SK-N-SH (cell line): ENCODE data around the gene ZNF33B. TPM values are rescaled to one million over a fixed set of nuclear protein-coding genes. Genes with fewer than 3 reads are reported as not detected.

Experiments used
- CTCF ChIA-PET: fragments of 300-600, 350-600 bp; formaldehyde crosslinking; extraction: SDS; loops from one replicate; lab custom pipeline; 2021; lab: Yijun Ruan, JAX
- POLR2A ChIA-PET: fragments of 350-600 bp; sonication (Branson Sonifier 250); formaldehyde crosslinking; extraction: SDS; loops from one replicate; lab custom pipeline; 2020; ENCODE audit warnings: antibody characterized with exemption, inconsistent platforms; lab: Yijun Ruan, JAX
- DNase-seq: peaks from one replicate; pipeline ENCODE4 v3.0.0; 2012
- H2AFZ ChIP-seq: fragments of 200-600 bp; sonication (generic); 2 replicates; pipeline ENCODE4 v1.8.1; 2016; ENCODE audit warnings: antibody characterized with exemption, mild to moderate bottlenecking, low read depth
- H3F3A ChIP-seq: fragments of 200-600 bp; sonication (generic); replicated peaks from 2 replicates; pipeline ENCODE3; 2016; ENCODE audit warnings: antibody characterized with exemption, mild to moderate bottlenecking; ENCODE audit not compliant: insufficient read depth
- H3K27ac ChIP-seq, 2 experiments: fragments of 200-500 bp in 1 of 2; fragments of 200-600 bp in 1 of 2; sonication (Bioruptor generic) in 1 of 2; sonication (generic), shearing (Covaris generic) in 1 of 2; 2 replicates each; pipeline versions ENCODE4 v1.5.1 to v1.6.1; 2014 to 2016; ENCODE audit warnings: low read depth in 2 of 2, inconsistent platforms in 1 of 2, low read length in 1 of 2, mild to moderate bottlenecking in 1 of 2, mixed read lengths in 1 of 2
- H3K27me3 ChIP-seq: fragments of 200-600 bp; sonication (generic), shearing (Covaris generic); 2 replicates; pipeline ENCODE4 v1.6.1; 2016; ENCODE audit warnings: mixed run types; ENCODE audit not compliant: insufficient read depth
- H3K36me3 ChIP-seq, 2 experiments: fragments of 200-500 bp in 1 of 2; fragments of 200-600 bp in 1 of 2; sonication (Bioruptor generic) in 1 of 2; sonication (generic) in 1 of 2; replicated peaks in 1 of 2; 2 replicates each; pipeline versions ENCODE3 to v1.5.1; 2014 to 2016; ENCODE audit warnings: low read length in 1 of 2, mild to moderate bottlenecking in 1 of 2; ENCODE audit not compliant: insufficient read depth in 2 of 2, control insufficient read depth in 1 of 2
- H3K4me1 ChIP-seq, 2 experiments: fragments of 200-500 bp in 1 of 2; fragments of 200-600 bp in 1 of 2; sonication (Bioruptor generic) in 1 of 2; sonication (generic), shearing (Covaris generic) in 1 of 2; 2 replicates each; pipeline versions ENCODE4 v1.5.1 to v1.6.1; 2014 to 2016; ENCODE audit warnings: low read depth in 1 of 2, low read length in 1 of 2, mixed run types in 1 of 2; ENCODE audit not compliant: insufficient read depth in 2 of 2, control insufficient read depth in 1 of 2
- H3K4me2 ChIP-seq: fragments of 200-600 bp; sonication (generic), shearing (Covaris generic); 2 replicates; pipeline ENCODE4 v1.6.1; 2017; ENCODE audit warnings: mixed run types
- H3K4me3 ChIP-seq, 2 experiments: fragments of 200-500 bp in 1 of 2; fragments of 200-600 bp in 1 of 2; sonication (Bioruptor generic) in 1 of 2; sonication (generic), shearing (Covaris generic) in 1 of 2; 2 replicates each; pipeline versions ENCODE4 v1.5.1 to v1.8.1; 2014 to 2016; ENCODE audit warnings: low read depth in 2 of 2, inconsistent platforms in 1 of 2, low read length in 1 of 2, mild to moderate bottlenecking in 1 of 2, mixed read lengths in 1 of 2, moderate library complexity in 1 of 2
- H3K79me2 ChIP-seq: fragments of 200-600 bp; sonication (generic); 2 replicates; pipeline ENCODE4 v1.8.1; 2017; ENCODE audit warnings: mild to moderate bottlenecking; ENCODE audit not compliant: insufficient read depth
- H3K9ac ChIP-seq: fragments of 200-600 bp; sonication (generic); 2 replicates; pipeline ENCODE4 v1.6.1; 2017; ENCODE audit warnings: mixed run types
- H3K9me2 ChIP-seq: fragments of 200-600 bp; sonication (generic); 2 replicates; pipeline ENCODE4 v1.6.1; 2017; ENCODE audit warnings: mixed run types
- H3K9me3 ChIP-seq: fragments of 200-600 bp; sonication (generic); 2 replicates; pipeline ENCODE4 v1.6.1; 2017; ENCODE audit warnings: mixed run types, mild to moderate bottlenecking, moderate library complexity
- H4K20me1 ChIP-seq: fragments of 200-600 bp; sonication (generic); 2 replicates; pipeline ENCODE4 v1.6.1; 2017; ENCODE audit warnings: mild to moderate bottlenecking, mixed run types; ENCODE audit not compliant: insufficient read depth
- CHD2 ChIP-seq: fragments of 150-350 bp; IDR thresholded peaks from 2 replicates; pipeline ENCODE4 v1.6.1; 2018; ENCODE audit warnings: low read length; ENCODE audit not compliant: partially characterized antibody
- CTCF ChIP-seq: fragments of 200-600 bp; sonication (generic); IDR thresholded peaks from 2 replicates; pipeline ENCODE4 v1.6.1; 2017; ENCODE audit warnings: antibody characterized with exemption, mild to moderate bottlenecking, moderate library complexity
- EP300 ChIP-seq, 2 experiments: IDR thresholded peaks; 2 replicates each; pipeline versions ENCODE4 v1.4.0 to v1.6.1; 2012; ENCODE audit warnings: borderline replicate concordance in 1 of 2, low read depth in 1 of 2, low read length in 1 of 2
- EZH2phosphoT487 ChIP-seq: fragments of 200-600 bp; sonication (generic); IDR thresholded peaks from 2 replicates; pipeline ENCODE4 v1.6.1; 2017; ENCODE audit warnings: low read depth, mixed run types, mild to moderate bottlenecking, antibody characterized with exemption, moderate library complexity, borderline replicate concordance
- FOXJ3 ChIP-seq: sonication (generic); formaldehyde crosslinking; IDR thresholded peaks from 2 replicates; pipeline ENCODE4 v1.5.1; 2020; ENCODE audit warnings: mild to moderate bottlenecking, missing genetic modification reagents
- FOXM1 ChIP-seq: IDR thresholded peaks from 2 replicates; pipeline ENCODE4 v1.4.0; 2012; ENCODE audit warnings: low read depth, mild to moderate bottlenecking
- IRF3 ChIP-seq: fragments of 150-350 bp; IDR thresholded peaks from 2 replicates; pipeline ENCODE4 v1.6.1; 2016; ENCODE audit warnings: mild to moderate bottlenecking, low read depth, low read length
- MAX ChIP-seq: IDR thresholded peaks from 2 replicates; pipeline ENCODE4 v1.4.0; 2012; ENCODE audit warnings: low read depth
- NFIC ChIP-seq: IDR thresholded peaks from 2 replicates; pipeline ENCODE4 v1.4.0; 2012; ENCODE audit warnings: borderline replicate concordance
- PBX3 ChIP-seq: IDR thresholded peaks from 2 replicates; pipeline ENCODE4; 2012
- POLR2AphosphoS5 ChIP-seq: IDR thresholded peaks from 2 replicates; pipeline ENCODE4 v1.6.1; 2012; ENCODE audit warnings: low read depth, low read length
- RAD21 ChIP-seq: IDR thresholded peaks from 2 replicates; pipeline ENCODE4 v1.6.1; 2012; ENCODE audit warnings: mild to moderate bottlenecking, low read length
- RCOR1 ChIP-seq: fragments of 150-350 bp; IDR thresholded peaks from 2 replicates; pipeline ENCODE4 v1.6.1; 2017; ENCODE audit warnings: antibody characterized with exemption, low read length
- REST ChIP-seq: IDR thresholded peaks from 2 replicates; pipeline ENCODE4 v1.6.1; 2012; ENCODE audit warnings: mild to moderate bottlenecking, low read depth, low read length, moderate library complexity
- RFX5 ChIP-seq: IDR thresholded peaks from 2 replicates; pipeline ENCODE4 v1.6.1; 2012; ENCODE audit warnings: mild to moderate bottlenecking, improper control_type of control experiment, low read length
- SIN3A ChIP-seq: IDR thresholded peaks from 2 replicates; pipeline ENCODE4 v1.6.1; 2012; ENCODE audit warnings: low read depth, mild to moderate bottlenecking, low read length, moderate library complexity, borderline replicate concordance
- TAF1 ChIP-seq: IDR thresholded peaks from 2 replicates; pipeline ENCODE4 v1.6.1; 2012; ENCODE audit warnings: low read depth, mild to moderate bottlenecking, low read length, moderate library complexity, borderline replicate concordance
- ZBTB33 ChIP-seq: IDR thresholded peaks from 2 replicates; pipeline ENCODE4 v1.4.0; 2012; ENCODE audit warnings: low read depth, borderline replicate concordance
- WGBS: methylation state at CpG from one replicate; pipeline ENCODE4 v1.1.6; 2017; ENCODE audit warnings: low lambda C conversion rate; 5-methylcytosine and 5-hydroxymethylcytosine counted together
- polyA plus RNA-seq, 3 experiments: library from polyadenylated mRNA; depleted of rRNA; stranded (reverse); fragments of >200 nt; gene quantifications; 2 replicates each; pipeline ENCODE4 v1.2.3, GENCODE V29; 2012

The ZNF33B gene
- polyA plus RNA-seq, 1 of the 3 experiments (the other 2 are of a cell fraction): 5.6 TPM

- H3K9ac ChIP-seq: no peak overlapping the region
- H4K20me1 ChIP-seq: no peaks in the 10 kb centered on the region
- H3K4me1 ChIP-seq: no peaks in the 10 kb centered on the region
- no peak overlapping the region for H3K4me2 ChIP-seq
- no peaks in the 10 kb centered on the region for H3K9me2 ChIP-seq
- no peak overlapping the region for H3K27ac ChIP-seq
- no peak for DNase-seq
- TF ChIP-seq SIN3A (no peak), RFX5 (no peak), RAD21 (no peak), RCOR1 (no peak), POLR2AphosphoS5 (no peak), TAF1 (no peak)
- CTCF ChIA-PET: no interaction called here
- H3K27me3 ChIP-seq: no peaks in the 10 kb centered on the region
- no peaks in the 10 kb centered on the region for H3K79me2 ChIP-seq
- H3K36me3 ChIP-seq: peaks cover 4 to 6% of the 10 kb centered on the region in 2 experiments
- no peaks in the 10 kb centered on the region for H3F3A ChIP-seq
- 79% methylated on average over 4 of the region's 4 CpGs for WGBS
- POLR2A ChIA-PET: no interaction called here
- no peak overlapping the region for H3K4me3 ChIP-seq
- H3K9me3 ChIP-seq: no peaks in the 10 kb centered on the region
- H2AFZ ChIP-seq: no peak overlapping the region
These were observed 12.0 kb upstream of the ZNF33B start for GRCh38 chr10:42650374-42650773.

GRCh38 chr10:42648512-42648911 lies 10.1 kb upstream of the ZNF33B start:
- 73% methylated on average over 2 of the region's 2 CpGs for WGBS
- no peak for TF ChIP-seq EP300 (IDR thresholded peaks at IDR 0.05; ENCODE audit: borderline replicate concordance in 1 of 2, low read depth in 1 of 2, low read length in 1 of 2)
- no peak for TF ChIP-seq PBX3
- TF ChIP-seq IRF3: no peak
- TF ChIP-seq POLR2AphosphoS5: no peak
- TF ChIP-seq REST: no peak
- TF ChIP-seq MAX: no peak
- no peak for TF ChIP-seq FOXJ3 (CRISPR knock-in tag)
- TF ChIP-seq CTCF: no peak
- TF ChIP-seq NFIC: no peak
- TF ChIP-seq RAD21: no peak
- no peak for TF ChIP-seq CHD2
- no peak for TF ChIP-seq EZH2phosphoT487
- no peak for TF ChIP-seq ZBTB33
- TF ChIP-seq FOXM1: no peak

More at GRCh38 chr10:42648512-42648911, 10.1 kb upstream of the ZNF33B start:
- Histone ChIP-seq H3K9ac (no peak overlapping the region), H4K20me1 (no peaks in the 10 kb centered on the region), H3K4me2 (no peak overlapping the region), H3K36me3 (peaks cover 6 to 11% of the 10 kb centered on the region in 2 experiments), H3F3A (no peaks in the 10 kb centered on the region), H3K79me2 (no peaks in the 10 kb centered on the region), H3K27ac (no peak overlapping the region), H3K9me3 (no peaks in the 10 kb centered on the region), H3K9me2 (no peaks in the 10 kb centered on the region), H2AFZ (no peak overlapping the region), H3K4me3 (no peak overlapping the region), H3K4me1 (no peaks in the 10 kb centered on the region), H3K27me3 (no peaks in the 10 kb centered on the region)
- POLR2A ChIA-PET: no interaction called here
- DNase-seq: no peak
- CTCF ChIA-PET: no interaction called here
